HG03457 (cell line): ENCODE data around the gene UBL4B.

Experiments
- ATAC-seq: cut with Tn5 transposase; IDR thresholded peaks from one replicate; pipeline ENCODE4 v1.9.1; 2021; ENCODE audit warnings: moderate number of reproducible peaks; ENCODE audit not compliant: unreplicated experiment

The UBL4B gene

DNA sequence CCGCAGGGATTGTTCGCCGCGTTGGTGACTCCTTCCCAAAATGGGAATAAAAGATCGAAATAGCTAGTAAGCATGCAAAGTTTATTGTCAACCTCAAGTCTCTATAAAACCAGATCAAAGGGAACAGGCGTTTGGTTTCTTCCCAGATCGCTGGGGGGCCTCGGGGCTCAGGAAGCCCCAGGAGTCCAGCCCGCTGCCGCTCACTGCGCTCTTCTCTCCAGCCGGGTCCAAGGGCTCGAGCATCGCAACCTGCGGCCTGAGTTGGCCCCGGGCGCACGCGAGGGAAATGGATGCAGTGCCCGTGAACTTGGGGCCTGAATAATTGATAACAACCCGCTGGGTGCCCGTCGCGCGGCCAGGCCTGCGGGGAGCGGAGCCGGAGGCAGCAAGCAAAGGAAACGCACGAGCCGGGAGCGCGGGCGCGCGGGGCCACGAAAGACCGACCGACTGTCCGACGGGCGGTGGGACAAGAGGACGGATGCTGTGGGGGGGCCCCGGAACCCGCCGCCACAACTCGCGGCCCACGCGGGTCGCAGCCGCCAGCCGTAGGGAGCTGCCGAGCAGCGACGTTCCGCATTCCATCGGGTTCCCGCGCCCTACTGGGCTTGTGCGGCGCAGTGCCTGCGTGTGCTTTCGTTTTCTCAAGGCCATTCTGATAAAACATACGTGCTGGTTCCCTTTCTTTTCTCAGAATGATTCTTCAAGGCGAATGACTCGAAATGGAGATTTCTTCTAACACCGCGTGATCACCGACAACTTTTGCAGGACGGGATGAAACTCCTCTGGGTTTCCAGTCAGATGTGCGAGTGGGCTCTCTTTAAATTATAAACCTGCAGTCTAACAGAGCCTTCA is 27.8 kb upstream of the UBL4B start:
- no peak for ATAC-seq

DNA sequence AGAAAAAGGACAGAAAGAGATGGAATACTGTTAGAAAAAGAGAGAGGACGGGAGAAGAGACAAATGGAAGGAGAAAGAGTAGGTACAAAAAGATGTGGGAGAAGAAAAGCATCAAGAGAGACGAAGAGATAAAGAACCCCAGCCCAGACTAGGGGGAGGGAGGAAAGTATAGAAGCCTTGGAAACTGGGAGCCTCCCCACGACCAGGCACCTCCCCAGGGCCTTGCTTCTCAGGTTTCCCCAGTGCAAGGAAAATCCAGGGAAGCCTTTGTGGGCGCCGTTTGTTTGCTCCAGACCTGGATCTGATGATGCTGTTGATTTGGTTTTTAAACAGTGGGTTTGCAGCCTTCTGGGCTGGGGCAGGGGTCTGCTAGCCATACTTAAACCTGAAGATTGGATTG is 26.6 kb upstream of the UBL4B start:
- ATAC-seq, result no peak

DNA sequence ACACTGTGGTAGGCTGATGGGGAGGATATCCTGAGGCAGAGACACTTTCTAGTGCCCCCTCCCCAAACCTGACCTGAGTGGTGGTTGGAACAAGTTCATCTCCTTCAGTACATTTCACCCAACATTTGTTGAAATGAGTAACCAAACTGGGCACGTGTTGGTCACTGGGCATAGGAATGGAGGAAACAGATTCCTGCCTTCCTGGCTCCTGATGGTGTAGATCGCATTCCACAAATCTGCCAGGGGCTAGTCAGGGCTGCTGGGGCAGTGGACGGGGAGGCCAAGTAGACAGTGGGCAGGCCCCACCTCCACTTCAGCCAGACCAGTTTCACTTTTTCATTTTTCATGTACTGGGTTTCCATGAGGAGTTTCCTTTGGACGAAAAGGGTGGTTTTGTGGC is 25.3 kb upstream of the UBL4B start:
- no peak for ATAC-seq

DNA sequence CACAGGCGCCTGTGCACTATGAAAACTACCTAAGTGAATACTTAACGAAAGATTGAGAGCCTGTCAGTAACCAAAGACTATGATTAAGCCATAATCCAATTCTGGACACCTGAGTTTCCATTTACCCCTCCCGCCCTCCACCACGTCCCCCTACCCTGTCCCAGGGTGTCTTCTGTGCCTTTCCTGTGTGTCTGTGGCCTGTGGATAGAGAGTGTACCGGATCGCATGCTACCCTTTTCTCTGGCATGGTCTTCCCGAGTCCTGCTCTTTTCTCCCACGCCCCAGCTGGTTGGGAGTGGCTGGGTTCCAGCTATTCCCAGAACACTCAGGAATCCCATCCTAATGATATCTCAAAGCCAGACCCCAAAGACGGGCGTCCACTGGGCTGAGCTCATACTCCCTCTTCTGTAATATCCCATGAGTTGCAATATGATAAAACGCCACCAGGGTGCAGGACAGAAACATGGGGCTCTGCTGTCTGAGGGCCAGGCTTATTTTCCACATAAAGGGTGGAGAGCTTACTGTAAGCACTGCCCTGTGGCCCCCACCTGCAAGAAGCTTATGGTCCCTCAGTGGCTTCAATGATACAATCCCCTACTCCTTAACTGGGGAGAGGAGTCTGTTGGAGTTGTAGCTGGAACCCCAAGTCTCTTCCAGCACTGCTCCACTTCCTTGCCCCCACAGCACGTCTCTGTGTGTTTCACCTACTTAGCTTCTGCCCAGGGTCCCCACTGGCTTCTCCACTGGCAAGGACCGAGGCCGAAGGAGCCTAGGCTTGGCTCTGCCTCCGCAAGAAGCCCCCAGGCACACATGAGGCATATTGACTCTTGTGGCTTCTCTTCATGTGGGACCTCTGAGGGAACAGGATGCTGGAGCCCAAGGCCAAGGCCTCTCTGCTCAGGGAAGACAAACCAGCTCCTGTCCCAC is 24.2 kb upstream of the UBL4B start:
- ATAC-seq, result no peak

DNA sequence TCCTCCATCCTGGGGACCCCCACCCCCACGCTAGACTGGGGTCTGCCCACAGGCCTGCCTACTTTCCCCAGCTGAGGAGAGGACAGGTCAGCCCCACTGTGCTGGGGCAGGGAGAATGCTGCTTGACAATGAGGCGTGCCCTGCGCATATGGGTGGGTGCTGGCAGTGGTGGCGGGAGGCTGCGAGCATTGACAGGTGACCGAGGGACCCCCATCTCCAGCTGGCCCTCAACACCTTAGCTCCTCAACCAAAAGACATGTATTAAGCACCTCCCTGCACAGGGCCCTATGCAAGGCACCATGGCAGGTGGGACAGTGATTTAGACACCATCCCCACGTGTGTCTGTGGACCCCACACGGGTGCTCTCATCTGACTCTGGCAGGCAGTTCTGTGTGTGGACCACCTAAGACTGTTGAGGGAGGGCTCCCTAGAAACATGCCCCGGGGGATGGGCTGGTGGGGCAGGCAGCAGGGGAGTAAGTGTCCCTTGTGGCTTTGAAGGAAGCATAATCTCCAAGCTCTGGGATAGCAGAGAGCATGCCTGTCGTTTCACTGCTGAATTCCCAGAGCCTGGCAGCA is 23.4 kb upstream of the UBL4B start:
- no peak for ATAC-seq

DNA sequence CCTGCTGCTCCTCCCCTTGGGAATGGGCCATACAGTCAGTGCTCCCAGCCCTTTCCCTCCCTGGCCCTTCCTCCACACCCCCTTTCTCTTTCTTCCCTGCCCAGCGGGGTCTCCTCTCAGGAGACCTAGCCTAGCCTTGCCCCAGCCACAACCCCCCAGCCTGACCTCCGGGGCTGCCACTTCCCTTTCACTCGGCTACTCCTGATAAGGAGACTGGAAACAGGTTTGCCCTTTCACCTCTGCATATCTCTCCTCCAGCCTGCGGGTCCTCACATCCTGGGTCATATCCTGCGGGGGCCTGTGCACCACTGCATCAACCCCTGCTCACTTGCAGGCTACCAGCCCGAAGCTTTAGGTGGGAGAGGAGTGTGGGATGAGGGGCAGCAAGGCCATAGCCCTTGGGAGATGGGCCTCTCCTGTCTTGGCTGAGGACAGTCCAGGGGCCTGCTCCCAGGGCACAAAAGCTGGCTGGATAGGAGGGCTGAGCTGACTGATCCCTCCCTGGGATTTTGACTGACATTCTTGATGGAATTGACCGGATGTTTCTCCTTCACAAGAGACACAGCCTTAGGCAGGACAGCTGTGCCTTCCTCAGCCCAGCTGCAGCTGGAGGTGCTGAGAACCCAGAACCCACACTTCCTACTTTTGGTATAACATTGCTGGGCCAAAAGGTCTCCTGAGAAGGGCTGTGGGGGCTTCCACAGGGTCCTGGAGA is 22.5 kb upstream of the UBL4B start:
- ATAC-seq, result no peak

DNA sequence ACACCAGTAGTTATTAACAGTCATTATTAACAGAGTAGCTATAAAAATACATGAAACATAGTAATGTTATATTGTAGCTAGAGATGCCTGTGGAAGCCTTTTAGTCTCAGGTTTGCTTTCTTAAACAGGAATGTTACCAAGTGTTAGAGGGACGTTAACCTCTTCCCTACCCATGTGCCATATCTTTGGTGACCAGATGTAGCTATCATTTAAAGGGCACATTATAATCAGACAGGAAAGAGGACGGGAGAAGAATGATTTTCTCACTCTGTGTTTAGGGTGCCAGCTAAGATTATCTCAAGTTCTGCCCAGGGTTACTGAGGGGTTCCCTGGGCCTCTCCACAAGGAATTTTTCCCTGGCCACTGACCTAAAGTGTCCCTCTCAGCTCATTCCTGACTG is 20.9 kb upstream of the UBL4B start:
- ATAC-seq, result no peak

DNA sequence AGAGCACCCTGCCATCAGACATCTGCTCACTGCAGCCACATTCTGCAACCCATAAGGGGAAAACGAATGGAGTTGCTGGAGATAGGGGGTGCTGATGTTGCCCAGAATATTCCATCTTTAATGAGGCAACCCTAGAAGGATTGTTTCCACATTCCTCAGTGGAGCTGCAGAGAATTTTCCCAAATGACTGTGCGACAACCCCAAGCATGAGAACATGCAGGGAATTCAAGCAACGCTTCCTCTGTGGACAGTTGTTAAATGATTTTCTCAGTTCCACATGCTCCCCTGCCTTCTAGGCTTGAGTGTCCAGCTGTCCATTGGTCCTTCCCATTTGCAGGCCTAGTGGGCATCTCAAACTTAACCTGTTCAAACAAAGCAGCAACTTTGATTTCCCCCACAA is 20.5 kb upstream of the UBL4B start:
- ATAC-seq, result no peak

DNA sequence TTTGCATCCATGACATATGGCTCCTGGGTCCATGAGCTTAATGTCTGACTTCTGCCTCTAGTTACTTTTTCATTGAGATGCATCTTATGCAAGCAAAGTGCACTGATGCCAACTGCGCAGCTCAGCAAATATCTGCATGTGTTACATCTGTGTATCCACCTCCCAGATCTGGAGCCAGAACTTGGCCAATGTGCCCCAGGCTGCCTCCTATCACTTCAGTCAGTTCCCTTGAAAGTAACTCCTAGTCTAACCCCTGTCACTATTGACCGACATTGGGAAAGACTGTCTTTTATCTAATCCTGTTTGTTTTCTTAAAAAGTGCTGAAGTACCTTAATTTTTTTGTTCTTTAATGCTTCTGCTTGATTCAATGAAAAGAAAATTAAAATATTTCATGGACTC is 19.3 kb upstream of the UBL4B start:
- no peak for ATAC-seq

DNA sequence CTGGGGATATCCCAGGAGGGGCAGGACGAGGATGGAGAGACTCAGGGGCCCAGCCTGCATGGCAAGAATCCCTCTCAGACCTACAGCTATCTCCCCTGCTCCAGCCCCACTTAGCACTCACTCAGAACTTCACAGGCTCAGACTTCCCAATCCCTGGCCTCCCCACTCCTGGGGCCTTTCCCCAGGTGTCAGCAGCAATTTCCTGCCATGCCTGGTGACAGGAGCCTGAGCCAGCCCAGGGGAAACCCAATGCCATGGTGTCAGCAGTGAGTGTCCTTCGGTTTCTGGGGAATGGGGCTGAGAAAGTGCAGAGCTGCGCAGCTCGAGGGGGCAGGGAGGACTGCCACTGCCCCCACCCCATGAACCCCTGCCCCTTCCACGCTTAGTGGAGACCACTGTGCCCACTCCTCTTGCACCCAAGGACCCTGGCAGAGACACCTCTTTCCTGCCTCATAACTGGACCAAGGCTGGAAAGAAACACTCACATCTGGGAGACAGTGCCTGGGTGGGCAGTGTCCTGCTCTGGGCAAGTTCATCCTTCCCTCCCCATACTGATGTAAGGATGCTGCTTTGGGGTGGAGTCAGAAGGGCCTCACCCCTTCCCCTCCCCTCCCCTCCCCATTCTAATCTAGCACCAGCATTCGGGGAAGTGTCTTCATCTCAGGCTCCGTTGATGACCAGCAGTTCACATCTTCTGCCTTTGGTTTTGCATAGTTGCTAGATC is 17.1 kb upstream of the UBL4B start:
- ATAC-seq, result no peak

DNA sequence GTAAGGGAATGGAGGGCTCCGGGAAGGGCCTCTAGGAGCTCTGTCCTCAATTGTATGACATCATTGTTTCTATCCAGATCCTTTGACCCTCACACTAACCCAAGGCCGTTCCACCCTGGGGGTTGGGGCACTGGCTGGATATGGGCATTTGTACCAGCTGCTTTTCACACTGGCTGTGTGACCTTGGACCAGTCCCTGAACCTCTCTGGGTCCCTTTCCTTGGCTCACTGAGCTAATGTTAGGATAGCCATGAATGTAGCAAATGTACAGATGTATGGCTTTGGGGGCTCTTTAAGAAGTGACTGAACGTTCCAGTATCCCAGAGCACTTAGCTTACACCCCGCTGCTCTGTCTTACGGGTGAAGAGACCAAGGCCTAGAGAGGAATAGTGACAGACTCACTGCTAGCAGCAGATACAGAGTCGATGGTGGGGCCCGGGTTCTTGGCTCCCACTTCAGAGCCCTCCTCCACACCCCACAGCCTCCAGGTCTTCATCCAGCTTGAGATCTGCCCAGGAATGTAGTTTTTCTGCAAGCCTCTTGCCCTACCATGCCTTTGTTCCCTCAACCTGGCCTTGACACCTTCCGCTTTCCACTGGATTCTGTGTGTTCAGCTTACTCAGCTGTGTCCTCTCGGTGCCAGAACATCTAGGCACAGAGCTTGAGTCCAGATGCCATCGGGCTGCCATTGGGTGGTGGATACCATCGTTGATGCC is 14.6 kb upstream of the UBL4B start:
- no peak for ATAC-seq

DNA sequence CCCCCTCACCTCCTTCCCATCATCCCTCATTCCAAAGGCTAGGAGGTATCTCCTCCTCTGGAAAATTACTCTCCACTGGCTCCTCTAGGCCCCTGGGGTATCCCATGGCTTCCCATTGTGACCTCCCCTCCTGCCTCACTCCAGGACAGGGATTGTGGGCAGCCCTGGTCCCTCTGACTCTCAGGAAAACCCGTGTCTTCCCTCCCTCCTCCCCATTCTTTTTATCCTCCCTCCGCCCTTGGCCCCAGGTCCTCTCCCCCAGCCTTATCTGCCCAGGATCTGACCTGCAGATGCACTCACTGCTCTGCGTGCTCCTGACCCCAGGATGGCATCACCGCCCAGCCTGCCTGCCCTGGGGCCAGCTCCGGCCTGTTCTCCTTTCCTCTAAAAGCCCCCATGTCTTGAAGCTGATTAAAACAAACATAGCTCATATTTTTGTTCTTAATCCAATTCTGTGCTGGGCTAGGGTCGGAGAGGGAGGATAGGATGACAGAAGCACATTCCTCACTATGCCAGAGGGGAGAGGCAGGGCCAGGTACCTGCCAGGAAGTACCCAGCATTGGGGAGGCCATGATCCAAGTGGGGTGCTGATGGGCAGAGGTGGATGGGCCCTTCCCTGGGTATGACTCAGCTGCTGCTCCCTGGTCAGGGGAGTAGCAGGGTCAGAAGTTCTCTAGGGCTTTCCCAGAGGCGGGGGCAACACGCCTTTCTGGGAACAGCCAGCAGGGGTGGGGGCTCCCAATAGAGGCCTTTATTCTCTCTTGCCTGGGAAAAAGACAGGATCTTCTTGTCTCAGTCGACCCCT is 13.8 kb upstream of the UBL4B start:
- ATAC-seq, result no peak

DNA sequence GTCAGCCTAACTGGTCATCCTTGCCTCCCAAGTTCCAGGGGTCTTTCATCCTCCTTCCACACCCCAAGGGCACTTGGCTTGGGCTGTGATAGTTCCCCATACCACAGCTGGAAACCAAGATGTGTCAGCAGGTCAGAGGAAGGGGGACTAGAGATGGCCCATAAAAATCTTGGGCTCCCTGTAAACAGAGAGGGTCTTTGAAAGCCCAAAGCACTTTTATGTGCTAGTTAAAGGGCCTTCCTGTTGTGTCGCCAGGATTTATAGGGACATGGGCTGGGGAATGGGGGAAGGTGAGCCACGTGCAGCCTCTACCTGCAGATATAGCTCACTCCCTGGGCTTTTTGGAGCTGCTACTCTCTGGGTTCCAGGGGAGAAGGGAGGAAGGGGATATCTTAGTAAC is 11.9 kb upstream of the UBL4B start:
- ATAC-seq, result no peak

DNA sequence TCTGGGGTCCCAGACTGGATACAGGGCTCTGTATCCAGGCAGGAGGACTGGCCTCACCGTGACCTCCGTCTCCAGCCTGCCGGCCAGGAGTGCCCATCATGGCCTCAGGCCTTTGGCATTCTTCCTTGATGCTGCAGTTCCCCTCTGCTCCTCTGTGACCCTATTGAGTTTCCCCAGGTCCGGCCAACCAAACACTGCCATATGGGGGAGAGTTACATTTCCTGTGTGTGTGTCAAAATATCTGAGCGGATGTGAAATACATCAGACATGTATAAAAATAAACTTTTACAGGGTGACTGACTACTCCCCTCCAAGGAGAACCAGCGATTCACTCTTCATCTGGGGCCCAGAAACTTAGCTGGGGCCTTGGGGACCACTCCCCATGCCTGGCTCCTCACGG is 10.2 kb upstream of the UBL4B start:
- ATAC-seq, result no peak

DNA sequence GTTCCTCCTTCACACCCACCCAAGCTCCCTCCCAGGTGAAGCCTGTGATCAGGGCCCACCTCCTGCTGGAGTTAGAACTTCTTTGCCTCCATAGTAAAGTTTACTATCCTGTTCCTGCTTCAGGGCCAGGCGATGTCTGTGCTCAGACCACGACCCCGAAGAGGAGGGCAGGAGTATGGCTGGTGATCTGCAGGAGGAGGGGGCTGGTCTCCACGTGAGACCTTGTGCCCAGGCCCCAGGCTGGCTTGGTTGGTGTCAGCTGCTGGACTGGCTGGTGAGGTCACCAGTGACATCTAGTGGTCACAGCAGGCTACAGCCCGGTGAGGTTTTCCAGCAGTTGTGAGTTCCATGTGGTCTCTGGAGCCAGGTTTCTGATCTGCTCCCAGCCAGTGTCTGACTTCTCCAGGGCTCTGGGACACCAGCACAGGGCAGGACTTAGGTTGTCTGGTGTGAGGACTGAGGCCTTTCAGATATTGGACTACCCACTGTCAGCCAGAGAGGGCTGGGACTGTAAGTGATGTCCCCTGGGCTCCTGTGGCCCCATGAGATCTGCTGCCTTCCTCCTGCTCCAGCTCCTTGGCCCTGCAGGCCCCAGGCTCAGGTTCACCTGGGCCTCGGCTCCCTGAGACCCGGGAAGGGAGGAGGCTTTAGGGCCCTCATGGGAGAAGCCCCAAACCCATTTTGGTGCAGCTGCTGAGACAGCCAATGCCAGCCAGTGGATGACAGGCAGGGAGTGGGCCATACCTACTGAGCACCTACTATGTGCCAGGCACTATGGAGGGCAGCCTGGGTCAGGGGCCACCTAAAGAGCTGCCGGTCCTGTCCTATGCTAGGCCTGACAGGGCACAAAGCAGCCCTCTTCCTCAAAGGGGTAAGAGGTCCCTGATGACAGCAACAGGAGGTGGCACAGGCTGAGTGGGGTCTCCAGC is 6.0 kb upstream of the UBL4B start:
- ATAC-seq, result no peak

DNA sequence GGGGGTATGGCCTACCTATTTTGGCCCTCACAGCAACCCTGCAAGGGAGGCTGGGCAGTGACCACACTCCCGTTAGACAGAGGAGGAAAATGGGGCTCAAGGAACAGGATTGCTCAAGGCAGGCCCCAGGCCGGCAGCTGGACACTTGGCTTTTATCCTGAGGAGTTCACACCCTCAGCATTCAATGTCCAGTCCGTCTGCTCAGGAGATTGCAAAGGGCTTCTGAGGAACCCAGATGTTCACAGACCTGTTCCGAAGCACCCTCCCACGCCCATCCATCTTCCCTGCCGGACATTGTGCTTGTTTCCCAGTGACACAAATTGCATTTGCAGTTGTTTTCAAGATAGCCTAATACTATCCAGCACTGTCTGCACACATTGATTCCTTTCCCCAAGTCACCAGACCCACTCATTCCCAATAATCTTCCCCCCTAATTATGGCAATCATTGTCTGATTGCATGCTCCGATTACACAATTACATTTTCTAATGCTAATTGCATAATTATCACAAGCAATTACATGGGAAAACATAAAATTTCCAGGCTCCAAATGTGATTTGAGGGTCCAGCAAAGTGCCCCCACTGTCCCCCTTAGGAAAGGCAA is 4.3 kb upstream of the UBL4B start:
- ATAC-seq, result no peak

DNA sequence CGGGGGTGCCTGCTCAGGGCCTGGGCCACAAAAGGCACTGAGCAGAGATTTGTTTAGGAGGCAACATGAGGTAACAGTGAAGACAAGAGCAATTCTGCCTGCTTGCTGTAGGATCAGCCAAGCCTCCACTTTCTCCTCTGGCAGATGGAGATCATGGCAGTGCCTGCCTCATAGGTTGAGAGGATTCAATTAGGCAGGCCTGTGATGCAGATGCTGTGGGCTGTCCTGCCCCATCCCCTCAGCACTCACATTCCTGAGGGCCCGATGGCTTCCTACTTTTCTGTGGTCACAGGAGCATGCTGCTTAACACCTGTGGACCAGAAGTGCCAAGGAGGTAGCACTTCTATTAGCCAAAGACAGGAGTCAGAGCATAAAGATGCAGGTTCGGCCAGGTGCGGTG is 1.2 kb upstream of the UBL4B start:
- no peak for ATAC-seq

DNA sequence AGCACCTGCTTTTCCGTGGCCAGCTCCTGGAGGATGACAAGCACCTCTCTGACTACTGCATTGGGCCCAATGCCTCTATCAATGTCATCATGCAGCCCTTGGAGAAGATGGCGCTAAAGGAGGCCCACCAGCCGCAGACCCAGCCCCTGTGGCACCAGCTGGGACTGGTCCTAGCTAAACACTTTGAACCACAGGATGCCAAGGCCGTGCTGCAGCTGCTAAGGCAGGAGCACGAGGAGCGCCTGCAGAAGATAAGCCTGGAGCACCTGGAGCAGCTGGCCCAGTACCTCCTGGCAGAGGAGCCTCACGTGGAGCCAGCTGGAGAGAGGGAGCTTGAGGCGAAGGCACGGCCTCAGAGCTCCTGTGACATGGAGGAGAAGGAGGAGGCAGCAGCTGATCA is 413 bp downstream of the UBL4B start:
- ATAC-seq, result no peak
